GM23248 (cell line): Measurements from ENCODE around the gene CFAP61.

Experiments used
- EZH2 ChIP-seq: fragments of 200-600 bp; sonication (generic); IDR thresholded peaks from 2 replicates; pipeline ENCODE4 v1.6.1; 2018; ENCODE audit warnings: antibody characterized with exemption, mild to moderate bottlenecking; ENCODE audit not compliant: insufficient read depth, poor library complexity, severe bottlenecking
- EZH2phosphoT487 ChIP-seq: fragments of 200-600 bp; sonication (generic); IDR thresholded peaks from 2 replicates; pipeline ENCODE4 v1.6.1; 2018; ENCODE audit warnings: antibody characterized with exemption, moderate library complexity, mild to moderate bottlenecking, low read depth; ENCODE audit not compliant: insufficient read depth

DNA sequence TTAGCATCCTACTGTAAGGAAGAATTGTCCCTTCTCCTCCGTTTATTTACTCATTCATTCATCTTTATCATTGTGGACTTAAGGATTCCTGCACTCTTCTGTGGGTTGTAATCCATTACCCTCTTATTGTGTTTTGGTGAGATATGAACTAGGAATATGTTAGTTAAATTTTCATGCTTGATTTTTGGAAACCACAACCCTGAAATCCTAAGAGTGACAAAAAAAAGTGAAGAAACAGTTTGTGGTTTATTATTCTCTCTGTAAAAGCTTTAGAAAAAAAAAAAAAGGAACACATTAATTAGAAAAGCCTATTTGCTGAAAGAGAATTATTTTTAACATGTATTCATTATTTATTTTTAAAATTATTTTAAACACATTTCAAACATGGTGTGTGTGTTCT is 278.8 kb downstream of the CFAP61 start:
- no peak for TF ChIP-seq EZH2
- TF ChIP-seq EZH2phosphoT487: no peak
